Panc1 (cell line): ENCODE data around the gene BCL2. TPM values are rescaled to one million over a fixed set of nuclear protein-coding genes. Genes with fewer than 3 reads are reported as not detected.

ENCODE experiments used
- ATAC-seq: fragments of 200-7000 bp; cut with Tn5 transposase; 2 replicates; pipeline ENCODE4 v1.9.1; 2020; ENCODE audit warnings: mild to moderate bottlenecking, moderate library complexity
- BruUV-seq: library from RNA; stranded (reverse); fragments of 400-500 nt; replicated peaks from 2 replicates; lab custom pipeline; 2021; lab: Mats Ljungman, UMichigan
- CTCF ChIA-PET: fragments of 300-600 bp; sonication (Branson Sonifier 250); formaldehyde crosslinking; loops from one replicate; lab custom pipeline; 2022; ENCODE audit warnings: antibody characterized with exemption; lab: Charles Lee
- POLR2A ChIA-PET: fragments of 300-600 bp; sonication (Branson Sonifier 250); formaldehyde crosslinking; loops from one replicate; lab custom pipeline; 2022; ENCODE audit warnings: antibody characterized with exemption; lab: Charles Lee
- DNase-seq: peaks from one replicate; pipeline ENCODE4 v3.0.0-alpha.2; 2010; ENCODE audit warnings: low read depth, low spot score
- H3K27ac ChIP-seq: 2 replicates; pipeline ENCODE4 v1.5.1; 2011; ENCODE audit warnings: mild to moderate bottlenecking, low read length, inconsistent platforms
- H3K27me3 ChIP-seq: fragments of 200-500 bp; sonication (Bioruptor generic); 2 replicates; pipeline ENCODE4 v1.6.0; 2014; ENCODE audit warnings: low read length, inconsistent platforms; ENCODE audit not compliant: control insufficient read depth, insufficient read depth
- H3K36me3 ChIP-seq: fragments of 200-500 bp; sonication (Bioruptor generic); 2 replicates; pipeline ENCODE4 v1.5.1; 2014; ENCODE audit warnings: inconsistent platforms, mild to moderate bottlenecking, low read length, moderate library complexity; ENCODE audit not compliant: control insufficient read depth, insufficient read depth
- H3K4me1 ChIP-seq: 2 replicates; pipeline ENCODE4 v1.5.1; 2011; ENCODE audit warnings: inconsistent platforms, mild to moderate bottlenecking, low read length, moderate library complexity; ENCODE audit not compliant: control insufficient read depth, insufficient read depth
- H3K4me3 ChIP-seq, 2 experiments: 2 replicates each; pipeline ENCODE4 v1.5.1; 2011 to 2012; ENCODE audit warnings: low read depth in 2 of 2, low read length in 2 of 2, mild to moderate bottlenecking in 2 of 2, inconsistent platforms in 1 of 2, moderate library complexity in 1 of 2
- H3K9me3 ChIP-seq: fragments of 200-500 bp; sonication (Bioruptor generic); 2 replicates; pipeline ENCODE4 v1.5.1; 2014; ENCODE audit warnings: low read depth, mild to moderate bottlenecking, inconsistent platforms, low read length, moderate library complexity; ENCODE audit not compliant: control insufficient read depth, insufficient read depth
- POLR2AphosphoS5 ChIP-seq: IDR thresholded peaks from 2 replicates; pipeline ENCODE4 v1.6.1; 2012; ENCODE audit warnings: mild to moderate bottlenecking, low read depth, low read length, moderate library complexity
- SIN3A ChIP-seq: IDR thresholded peaks from 2 replicates; pipeline ENCODE4 v1.6.1; 2012; ENCODE audit warnings: low read depth, mild to moderate bottlenecking, low read length, moderate library complexity, borderline replicate concordance; ENCODE audit not compliant: insufficient read depth
- TCF7L2 ChIP-seq: IDR thresholded peaks from 2 replicates; pipeline ENCODE4 v1.6.1; 2011; ENCODE audit warnings: mild to moderate bottlenecking, low read depth, low read length, inconsistent platforms
- in situ Hi-C: cut with HindIII; loops from 2 replicates; pipeline ENCODE4 v1.10.0; 2016; ENCODE audit warnings: low sequenced_read_pairs, low pct_unique_long_range_greater_than_20kb
- intact Hi-C: fragments of 100-400 bp; cut with micrococcal nuclease; formaldehyde crosslinking; loops from one replicate; pipeline ENCODE4 v1.10.0; 2022; ENCODE audit not compliant: unreplicated experiment
- total RNA-seq: library from RNA; stranded (reverse); gene quantifications from one replicate; pipeline ENCODE4 v1.2.1, GENCODE V29; 2021; ENCODE audit not compliant: unreplicated experiment
- TF ChIP-seq, protein P1 (sequence below), 2 experiments: IDR thresholded peaks; 2 replicates each; pipeline ENCODE4 v1.6.1; 2011 to 2012; ENCODE audit warnings: low read depth in 2 of 2, control low read depth in 1 of 2, low read length in 1 of 2, mild to moderate bottlenecking in 1 of 2, moderate library complexity in 1 of 2; ENCODE audit not compliant: insufficient read depth in 1 of 2
- TF ChIP-seq, protein P2 (sequence below): fragments of 450-650 bp; IDR thresholded peaks from 2 replicates; pipeline ENCODE4 v1.5.1; 2017; ENCODE audit warnings: mild to moderate bottlenecking

Gene BCL2
- total RNA-seq, 1 experiment from 2014 or later: 0.72 TPM

DNA sequence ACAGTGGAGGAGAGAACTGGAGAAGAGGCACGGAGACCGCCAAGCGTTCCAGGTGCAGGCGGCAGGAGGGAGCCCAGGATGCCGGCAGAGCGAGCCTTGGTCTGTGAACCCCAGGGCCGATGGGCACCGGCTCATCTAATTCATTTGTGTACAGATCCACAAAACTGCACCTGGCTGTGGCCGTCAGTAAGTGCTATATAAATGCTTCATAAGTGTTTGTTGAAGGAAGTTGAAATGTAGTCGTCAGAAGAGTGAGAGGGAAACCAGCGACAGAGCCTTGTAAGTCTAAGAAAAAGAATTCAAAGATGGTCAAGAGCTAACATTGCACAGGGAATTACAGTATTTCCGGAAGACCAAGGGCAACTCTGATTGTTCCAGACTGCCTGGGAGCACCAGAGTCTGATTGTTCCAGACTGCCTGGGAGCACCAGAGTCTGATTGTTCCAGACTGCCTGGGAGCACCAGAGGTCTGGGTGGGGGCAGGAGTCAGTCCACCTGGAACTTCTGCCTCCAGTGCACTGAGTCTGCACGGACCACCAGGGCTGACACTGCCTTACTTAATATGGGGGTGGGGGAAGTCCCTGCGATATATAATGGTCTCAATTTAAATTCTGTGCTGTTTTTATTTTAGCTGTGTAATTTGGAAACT, 112.3 kb downstream of the BCL2 start:
- BruUV-seq: no TSS peak
- no peaks in the 10 kb centered on the region for H3K27me3 ChIP-seq
- in situ Hi-C loops (no loop called here), intact Hi-C loops (no loop called here)
- H3K4me1 ChIP-seq: no peaks in the 10 kb centered on the region
- CTCF ChIA-PET: no interaction called here
- TF ChIP-seq, protein P1, sequence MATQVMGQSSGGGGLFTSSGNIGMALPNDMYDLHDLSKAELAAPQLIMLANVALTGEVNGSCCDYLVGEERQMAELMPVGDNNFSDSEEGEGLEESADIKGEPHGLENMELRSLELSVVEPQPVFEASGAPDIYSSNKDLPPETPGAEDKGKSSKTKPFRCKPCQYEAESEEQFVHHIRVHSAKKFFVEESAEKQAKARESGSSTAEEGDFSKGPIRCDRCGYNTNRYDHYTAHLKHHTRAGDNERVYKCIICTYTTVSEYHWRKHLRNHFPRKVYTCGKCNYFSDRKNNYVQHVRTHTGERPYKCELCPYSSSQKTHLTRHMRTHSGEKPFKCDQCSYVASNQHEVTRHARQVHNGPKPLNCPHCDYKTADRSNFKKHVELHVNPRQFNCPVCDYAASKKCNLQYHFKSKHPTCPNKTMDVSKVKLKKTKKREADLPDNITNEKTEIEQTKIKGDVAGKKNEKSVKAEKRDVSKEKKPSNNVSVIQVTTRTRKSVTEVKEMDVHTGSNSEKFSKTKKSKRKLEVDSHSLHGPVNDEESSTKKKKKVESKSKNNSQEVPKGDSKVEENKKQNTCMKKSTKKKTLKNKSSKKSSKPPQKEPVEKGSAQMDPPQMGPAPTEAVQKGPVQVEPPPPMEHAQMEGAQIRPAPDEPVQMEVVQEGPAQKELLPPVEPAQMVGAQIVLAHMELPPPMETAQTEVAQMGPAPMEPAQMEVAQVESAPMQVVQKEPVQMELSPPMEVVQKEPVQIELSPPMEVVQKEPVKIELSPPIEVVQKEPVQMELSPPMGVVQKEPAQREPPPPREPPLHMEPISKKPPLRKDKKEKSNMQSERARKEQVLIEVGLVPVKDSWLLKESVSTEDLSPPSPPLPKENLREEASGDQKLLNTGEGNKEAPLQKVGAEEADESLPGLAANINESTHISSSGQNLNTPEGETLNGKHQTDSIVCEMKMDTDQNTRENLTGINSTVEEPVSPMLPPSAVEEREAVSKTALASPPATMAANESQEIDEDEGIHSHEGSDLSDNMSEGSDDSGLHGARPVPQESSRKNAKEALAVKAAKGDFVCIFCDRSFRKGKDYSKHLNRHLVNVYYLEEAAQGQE (IDR thresholded peaks at IDR 0.05; ENCODE audit: insufficient read depth in 1 of 2, low read depth in 2 of 2, low read length in 1 of 2): no peak
- TF ChIP-seq POLR2AphosphoS5 (no peak), TCF7L2 (no peak), SIN3A (no peak)
- TF ChIP-seq, protein P2, sequence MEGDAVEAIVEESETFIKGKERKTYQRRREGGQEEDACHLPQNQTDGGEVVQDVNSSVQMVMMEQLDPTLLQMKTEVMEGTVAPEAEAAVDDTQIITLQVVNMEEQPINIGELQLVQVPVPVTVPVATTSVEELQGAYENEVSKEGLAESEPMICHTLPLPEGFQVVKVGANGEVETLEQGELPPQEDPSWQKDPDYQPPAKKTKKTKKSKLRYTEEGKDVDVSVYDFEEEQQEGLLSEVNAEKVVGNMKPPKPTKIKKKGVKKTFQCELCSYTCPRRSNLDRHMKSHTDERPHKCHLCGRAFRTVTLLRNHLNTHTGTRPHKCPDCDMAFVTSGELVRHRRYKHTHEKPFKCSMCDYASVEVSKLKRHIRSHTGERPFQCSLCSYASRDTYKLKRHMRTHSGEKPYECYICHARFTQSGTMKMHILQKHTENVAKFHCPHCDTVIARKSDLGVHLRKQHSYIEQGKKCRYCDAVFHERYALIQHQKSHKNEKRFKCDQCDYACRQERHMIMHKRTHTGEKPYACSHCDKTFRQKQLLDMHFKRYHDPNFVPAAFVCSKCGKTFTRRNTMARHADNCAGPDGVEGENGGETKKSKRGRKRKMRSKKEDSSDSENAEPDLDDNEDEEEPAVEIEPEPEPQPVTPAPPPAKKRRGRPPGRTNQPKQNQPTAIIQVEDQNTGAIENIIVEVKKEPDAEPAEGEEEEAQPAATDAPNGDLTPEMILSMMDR: no peak
- POLR2A ChIA-PET: no interaction called here
- no peak overlapping the region for H3K4me3 ChIP-seq
- no peak for DNase-seq
- no peaks in the 10 kb centered on the region for H3K36me3 ChIP-seq
- no peak overlapping the region for H3K27ac ChIP-seq
- ATAC-seq: no peak
- H3K9me3 ChIP-seq: no peaks in the 10 kb centered on the region

DNA sequence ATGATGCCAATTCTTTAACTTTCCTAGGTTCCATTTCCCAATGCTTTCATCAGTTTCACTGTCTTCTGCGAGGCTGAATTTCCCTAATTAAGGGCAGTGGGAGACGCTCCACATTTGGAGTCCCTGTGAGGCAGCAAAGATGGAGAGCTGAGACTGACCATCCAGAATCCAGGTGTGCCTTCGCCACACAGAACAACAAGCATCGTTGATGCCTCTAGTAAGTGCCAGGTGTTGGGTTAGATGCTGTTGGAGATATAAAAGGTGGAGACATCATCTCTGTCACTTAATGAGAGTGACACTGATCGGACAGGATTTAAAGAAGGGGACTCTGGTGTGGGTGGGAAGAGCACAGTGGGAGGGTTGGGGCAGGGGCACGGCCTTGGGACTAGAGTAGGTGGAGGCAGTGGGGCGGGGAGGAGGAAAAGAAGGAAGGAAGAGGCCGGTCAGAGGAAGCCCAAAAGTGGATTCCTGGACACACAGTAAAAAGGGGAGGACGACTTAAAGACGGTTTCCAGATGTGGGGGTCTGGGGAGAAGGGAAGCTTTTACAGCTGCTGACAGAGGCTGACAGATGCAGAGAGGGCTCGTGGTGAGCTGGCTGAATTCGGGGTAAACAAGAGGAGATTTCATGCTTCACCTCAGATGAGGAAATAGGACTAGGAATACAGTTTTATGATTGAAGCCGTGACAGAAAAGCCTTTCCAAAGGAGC, 113.0 kb downstream of the BCL2 start:
- no peak overlapping the region for H3K4me3 ChIP-seq
- no TSS peak for BruUV-seq
- no peaks in the 10 kb centered on the region for H3K9me3 ChIP-seq
- no peaks in the 10 kb centered on the region for H3K27me3 ChIP-seq
- in situ Hi-C loops: no loop called here
- no peaks in the 10 kb centered on the region for H3K36me3 ChIP-seq
- no peaks in the 10 kb centered on the region for H3K4me1 ChIP-seq
- POLR2A ChIA-PET: no interaction called here
- intact Hi-C loops: no loop called here
- CTCF ChIA-PET: no interaction called here
- no peak overlapping the region for H3K27ac ChIP-seq
- ATAC-seq (no peak), DNase-seq (no peak)
- TF ChIP-seq, protein P1 (IDR thresholded peaks at IDR 0.05; ENCODE audit: insufficient read depth in 1 of 2, low read depth in 2 of 2, low read length in 1 of 2): no peak
- TF ChIP-seq TCF7L2 (no peak), SIN3A (no peak), POLR2AphosphoS5 (no peak)
- TF ChIP-seq, protein P2: no peak
